Inflammatory macrophage treated with lipopolysaccharide for 4 hours (primary cell): ENCODE data around the gene HOXD10.
A peak's percentile ranks its signal among the peaks of the same experiment; 100 is the strongest.

Experiments used
- DNase-seq: peaks from one replicate; pipeline ENCODE4 v3.0.0-alpha.2; 2020

The HOXD10 gene

GRCh38 chr2:176137252-176137580 is 20.6 kb downstream of the HOXD10 start:
- no peak for DNase-seq

GRCh38 chr2:176137906-176138305 is 21.3 kb downstream of the HOXD10 start:
- no peak for DNase-seq

- DNase-seq = no peak
Observed at GRCh38 chr2:176138526-176138922, 21.9 kb downstream of the HOXD10 start.

GRCh38 chr2:176138923-176139660 is 22.5 kb downstream of the HOXD10 start:
- no peak for DNase-seq

- DNase-seq = no peak
Observed at GRCh38 chr2:176139661-176140512, 23.3 kb downstream of the HOXD10 start.

- peak; percentile 27 for DNase-seq
Observed at GRCh38 chr2:176140513-176141317, 24.1 kb downstream of the HOXD10 start.

- DNase-seq = no peak
Observed at GRCh38 chr2:176142281-176142680, 25.7 kb downstream of the HOXD10 start.

GRCh38 chr2:176145085-176145969 is 28.7 kb downstream of the HOXD10 start:
- DNase-seq = no peak

GRCh38 chr2:176146101-176146500 is 29.5 kb downstream of the HOXD10 start:
- DNase-seq = no peak

- DNase-seq = no peak
Observed at GRCh38 chr2:176146645-176147044, 30.1 kb downstream of the HOXD10 start.

- DNase-seq = no peak
Observed at GRCh38 chr2:176147210-176147799, 30.7 kb downstream of the HOXD10 start.

GRCh38 chr2:176147800-176148496 is 31.4 kb downstream of the HOXD10 start:
- DNase-seq = no peak

GRCh38 chr2:176148751-176149421 is 32.3 kb downstream of the HOXD10 start:
- no peak for DNase-seq

- no peak for DNase-seq
Observed at GRCh38 chr2:176149481-176149938, 32.9 kb downstream of the HOXD10 start.

GRCh38 chr2:176149939-176150583 is 33.5 kb downstream of the HOXD10 start:
- no peak for DNase-seq

GRCh38 chr2:176150584-176151441 is 34.2 kb downstream of the HOXD10 start:
- DNase-seq = no peak

- no peak for DNase-seq
Observed at GRCh38 chr2:176151442-176152287, 35.1 kb downstream of the HOXD10 start, which contains the start of gene HOXD4. Gene HOXD4 (plus strand): TSS chr2:176151550. CDS start chr2:176151634, 84 bp downstream.
